Measurements from ENCODE around the gene UHRF2. TPM values are rescaled to one million over a fixed set of nuclear protein-coding genes. Genes with fewer than 3 reads are reported as not detected.

UHRF2 gene
- total RNA-seq, 6 experiments from 2014 or later: 23.3 to 34.9 (median 26.2) TPM

DNA sequence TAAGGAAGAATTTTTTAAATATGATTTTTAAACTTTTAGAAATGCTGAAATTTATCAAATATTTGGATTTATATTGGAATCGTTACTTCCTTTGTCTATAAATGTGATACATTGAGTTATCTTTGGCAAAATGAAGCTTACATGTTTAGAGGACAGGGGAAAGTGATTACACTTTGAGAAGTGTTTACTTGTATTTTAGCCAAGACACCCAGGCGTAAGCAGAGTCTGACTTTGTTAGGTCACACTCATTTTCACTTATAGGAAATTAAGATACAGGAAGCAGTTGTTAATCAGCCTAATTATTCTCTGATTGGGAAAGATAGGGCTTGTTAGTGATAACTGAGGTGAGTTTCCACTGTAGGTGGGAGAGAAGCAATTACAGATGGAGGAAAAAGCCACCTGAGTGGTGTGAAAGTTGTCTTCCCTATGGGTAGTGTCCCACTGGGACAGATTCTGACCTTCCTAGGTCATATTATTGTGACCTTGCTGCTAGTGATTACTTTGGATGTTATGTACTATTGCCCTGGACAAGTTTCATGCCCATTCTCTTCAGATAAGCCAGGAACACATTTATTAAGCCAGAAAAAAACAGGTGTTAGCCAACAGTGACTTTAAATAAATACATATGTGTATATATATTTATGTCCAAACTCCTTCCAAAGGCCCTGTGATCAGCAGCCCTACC lies 88.7 kb downstream of the UHRF2 start:
- Mint-ChIP-seq H3K27ac (no peak overlapping the region), H3K4me1 (ENCODE audit: low read depth) (peaks cover 54% of the 10 kb centered on the region), H3K36me3 (ENCODE audit: low read depth) (peaks cover 41% of the 10 kb centered on the region), H3K4me3 (no peak overlapping the region), H3K9me3 (no peaks in the 10 kb centered on the region), H3K27me3 (ENCODE audit: insufficient read depth) (no peaks in the 10 kb centered on the region)
- DNase-seq: no peak
- no peak for TF ChIP-seq CTCF (IDR thresholded peaks at IDR 0.05)

DNA sequence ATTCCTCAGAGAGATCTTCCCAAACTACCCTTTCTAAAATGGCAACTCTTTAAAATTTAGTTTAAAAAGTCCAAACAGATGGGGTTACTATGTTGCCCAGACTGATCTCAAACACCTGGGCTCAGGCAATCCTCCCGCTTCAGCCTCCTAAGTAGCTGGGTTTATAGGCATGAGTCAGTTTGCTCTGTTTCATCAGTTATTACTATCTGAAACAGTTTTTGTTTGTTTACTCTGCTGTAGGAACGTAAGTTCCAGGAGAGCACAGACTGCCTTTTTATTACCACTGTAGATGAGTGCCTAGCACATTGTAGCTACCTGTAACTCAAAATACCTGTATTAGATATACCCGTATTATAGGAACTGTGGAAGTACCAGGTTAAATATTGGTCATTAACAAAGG lies 89.4 kb downstream of the UHRF2 start:
- Mint-ChIP-seq H3K4me3 (no peak overlapping the region), H3K4me1 (ENCODE audit: low read depth) (peaks cover 53% of the 10 kb centered on the region)

GRCh38 chr9:6506571-6506970 lies 93.6 kb downstream of the UHRF2 start:
- Mint-ChIP-seq H3K4me3 (no peak overlapping the region), H3K4me1 (ENCODE audit: low read depth) (peaks cover 28% of the 10 kb centered on the region), H3K36me3 (ENCODE audit: low read depth) (peaks cover 47% of the 10 kb centered on the region), H3K27ac (peak overlapping the region; percentile 63), H3K27me3 (ENCODE audit: insufficient read depth) (no peaks in the 10 kb centered on the region), H3K9me3 (no peaks in the 10 kb centered on the region)
- TF ChIP-seq CTCF (IDR thresholded peaks at IDR 0.05): no peak
- DNase-seq: peak; percentile 59

More for the DNA sequence above, 89.4 kb downstream of the UHRF2 start:
- H3K27me3 Mint-ChIP-seq (ENCODE audit: insufficient read depth): no peaks in the 10 kb centered on the region
- TF ChIP-seq CTCF (IDR thresholded peaks at IDR 0.05): no peak
- H3K36me3 Mint-ChIP-seq (ENCODE audit: low read depth): peaks cover 36% of the 10 kb centered on the region
- H3K9me3 Mint-ChIP-seq: no peaks in the 10 kb centered on the region
- H3K27ac Mint-ChIP-seq: 0 out of 2 replicates have a peak overlapping the region, but pooled peaks have one; percentile 24
- DNase-seq: peak; percentile 11

- DNase-seq: peak; percentile 37
- H3K27ac Mint-ChIP-seq: no peak overlapping the region
- no peaks in the 10 kb centered on the region for H3K9me3 Mint-ChIP-seq
- H3K36me3 Mint-ChIP-seq (ENCODE audit: low read depth): peaks cover 36% of the 10 kb centered on the region
- no peak for TF ChIP-seq CTCF (IDR thresholded peaks at IDR 0.05)
- H3K4me3 Mint-ChIP-seq: no peak overlapping the region
- peaks cover 12% of the 10 kb centered on the region for H3K4me1 Mint-ChIP-seq (ENCODE audit: low read depth)
- H3K27me3 Mint-ChIP-seq (ENCODE audit: insufficient read depth): no peaks in the 10 kb centered on the region; the same call in 1 of the 2 replicates
Observed at GRCh38 chr9:6512085-6512657, 99.2 kb downstream of the UHRF2 start.

GRCh38 chr9:6522263-6522662 lies 109.3 kb downstream of the UHRF2 start:
- DNase-seq: no peak
- peaks cover 35% of the 10 kb centered on the region for H3K36me3 Mint-ChIP-seq (ENCODE audit: low read depth)
- peaks cover 31% of the 10 kb centered on the region for H3K9me3 Mint-ChIP-seq
- TF ChIP-seq CTCF (IDR thresholded peaks at IDR 0.05): no peak
- H3K27ac Mint-ChIP-seq: no peak overlapping the region
- H3K4me1 Mint-ChIP-seq (ENCODE audit: low read depth): peaks cover 15% of the 10 kb centered on the region
- no peaks in the 10 kb centered on the region; the same call in none of the 2 replicates for H3K27me3 Mint-ChIP-seq (ENCODE audit: insufficient read depth)
- no peak overlapping the region for H3K4me3 Mint-ChIP-seq
